LoVo (cell line): ENCODE data around the gene HOXB4.

Experiments
- DNase-seq: peaks from one replicate; pipeline ENCODE4 v3.0.0-alpha.2; 2016; ENCODE audit warnings: low spot score

Gene HOXB4

DNA sequence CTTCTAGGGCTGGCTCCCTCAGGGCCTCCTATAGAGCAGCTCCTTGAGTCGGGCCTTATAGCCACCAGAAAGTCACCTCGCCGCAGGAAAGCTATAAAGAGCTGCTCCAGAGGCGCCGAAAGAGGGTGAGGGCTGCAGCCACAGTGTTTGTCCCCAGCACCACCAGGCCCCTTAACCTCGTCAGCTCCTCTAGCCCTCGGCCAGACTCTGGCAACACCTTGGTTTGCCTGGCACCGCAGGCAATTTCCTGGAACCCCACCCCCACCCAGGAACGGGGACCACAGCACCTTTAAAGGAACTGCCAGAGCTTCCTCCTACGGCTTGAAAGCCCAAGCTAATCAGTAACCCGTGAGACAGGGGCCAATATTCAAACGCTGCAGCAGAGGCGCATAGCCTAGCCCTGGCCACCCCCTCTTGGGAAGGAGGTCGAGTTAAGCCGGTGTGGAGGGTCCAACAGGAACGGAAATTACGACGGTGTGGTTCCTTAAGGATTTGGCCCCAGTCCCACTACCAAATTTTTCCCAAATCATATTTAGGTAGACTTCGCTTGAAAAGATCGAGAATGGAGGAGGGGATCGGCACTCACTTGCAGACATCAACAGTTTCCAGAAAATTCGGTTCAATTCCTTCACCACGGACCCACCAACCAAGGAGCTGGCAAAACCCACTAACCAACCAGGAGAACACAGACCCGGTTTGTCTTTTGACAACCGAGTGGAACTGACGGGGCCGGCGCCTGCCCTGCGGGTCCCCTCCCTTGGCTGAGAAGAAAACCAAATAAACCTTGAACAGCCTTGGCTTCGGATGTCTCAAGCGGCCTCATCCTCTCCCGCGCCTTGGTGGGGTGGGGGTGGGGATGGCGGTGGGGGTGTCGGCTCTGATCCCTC is 23.6 kb upstream of the HOXB4 start:
- DNase-seq = peak; percentile 78

GRCh38 chr17:48601207-48601538 is 23.0 kb upstream of the HOXB4 start:
- DNase-seq = no peak

GRCh38 chr17:48600244-48601098 is 22.3 kb upstream of the HOXB4 start:
- DNase-seq = no peak

DNA sequence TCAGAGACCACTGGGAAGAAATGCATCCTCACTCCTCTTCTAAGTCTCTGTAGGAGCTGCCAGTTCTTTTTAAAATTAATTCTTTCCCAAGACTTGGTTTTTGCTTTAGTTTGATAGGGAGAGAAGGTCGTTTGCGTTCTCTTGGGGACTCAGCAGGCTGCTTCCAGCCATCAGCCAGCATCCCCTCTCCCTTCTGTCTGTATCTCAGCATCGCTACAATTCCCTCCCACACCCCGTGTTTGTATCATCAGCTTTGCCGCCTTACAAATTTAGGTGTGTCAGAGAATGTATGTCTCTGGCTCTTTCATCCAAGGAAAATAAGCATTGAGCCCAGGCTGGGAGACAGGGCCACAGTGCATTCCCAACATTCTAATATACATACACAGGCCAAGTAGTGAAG is 21.2 kb upstream of the HOXB4 start:
- DNase-seq = no peak

- DNase-seq = no peak
These were observed 20.6 kb upstream of the HOXB4 start for GRCh38 chr17:48598736-48599135.

GRCh38 chr17:48597778-48598631 is 19.9 kb upstream of the HOXB4 start:
- no peak for DNase-seq

- no peak for DNase-seq
These were observed 19.3 kb upstream of the HOXB4 start for GRCh38 chr17:48597528-48597777.

- no peak for DNase-seq
These were observed 18.8 kb upstream of the HOXB4 start for GRCh38 chr17:48596735-48597527.

DNA sequence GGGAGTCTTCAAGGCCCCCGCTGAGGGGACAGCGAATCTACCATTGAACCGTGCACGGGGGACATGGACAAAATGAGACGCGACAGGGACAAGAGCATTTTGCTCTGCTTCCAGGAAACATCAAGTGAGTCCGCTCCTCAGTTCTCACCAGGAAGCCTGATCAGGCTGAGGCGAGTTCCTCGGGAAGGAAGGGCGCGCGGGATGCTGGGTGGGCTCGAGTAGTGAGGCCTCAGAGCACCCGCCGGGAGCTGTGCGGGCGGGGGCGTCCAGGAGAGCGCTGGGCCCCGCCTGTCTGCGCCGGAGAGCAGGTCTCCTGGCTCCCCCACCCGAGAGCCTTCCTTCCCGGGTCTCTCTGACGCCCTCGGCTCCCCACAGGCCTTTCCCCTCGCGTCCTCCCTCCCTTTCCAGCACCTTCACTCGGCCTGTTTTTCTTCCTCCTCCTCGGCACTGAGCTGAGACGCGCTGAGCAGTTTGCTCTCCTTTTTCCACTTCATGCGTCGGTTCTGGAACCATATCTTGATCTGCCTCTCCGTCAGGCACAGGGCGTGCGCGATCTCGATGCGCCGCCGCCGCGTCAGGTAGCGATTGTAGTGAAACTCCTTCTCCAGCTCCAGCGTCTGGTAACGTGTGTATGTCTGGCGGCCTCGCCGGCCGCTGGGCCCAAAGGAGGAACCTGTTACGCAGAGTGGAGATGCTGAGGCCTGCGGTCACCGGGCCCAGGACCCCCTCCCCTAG is 18.0 kb upstream of the HOXB4 start:
- DNase-seq = no peak

DNA sequence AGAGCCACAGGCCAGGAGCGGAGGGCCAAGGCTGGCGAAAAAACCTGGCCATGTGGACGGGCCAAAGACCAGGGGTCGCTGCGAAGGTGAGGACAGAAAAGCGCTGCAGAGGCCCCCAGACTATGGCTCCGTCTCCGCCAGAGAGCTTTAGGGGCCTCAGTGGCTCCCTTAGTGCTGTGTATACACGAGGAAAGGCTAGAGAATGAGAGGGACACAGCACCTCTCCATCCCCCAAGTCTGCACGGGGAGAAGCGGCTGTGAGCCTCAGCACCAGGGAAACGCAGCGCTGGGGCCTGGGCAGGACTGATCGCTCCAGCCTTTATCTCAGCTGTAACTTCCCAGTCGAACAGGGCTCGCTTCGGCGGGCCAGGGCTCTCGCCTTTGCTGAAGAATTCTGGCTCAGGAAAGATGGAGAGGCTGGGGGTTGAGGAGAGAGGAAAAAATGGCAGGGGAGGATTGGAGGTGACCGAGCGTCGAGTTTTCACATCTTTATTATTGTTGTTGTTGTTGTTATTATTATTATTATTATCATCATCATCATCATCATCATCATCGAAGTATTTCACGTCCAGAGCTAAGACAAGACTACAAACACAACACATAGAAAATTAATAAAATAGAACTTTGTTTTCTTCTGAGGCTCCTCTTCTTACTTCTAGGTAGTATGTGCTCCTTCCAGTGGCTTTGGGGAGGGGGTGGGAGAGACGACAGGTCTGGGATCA is 17.3 kb upstream of the HOXB4 start:
- no peak for DNase-seq

DNA sequence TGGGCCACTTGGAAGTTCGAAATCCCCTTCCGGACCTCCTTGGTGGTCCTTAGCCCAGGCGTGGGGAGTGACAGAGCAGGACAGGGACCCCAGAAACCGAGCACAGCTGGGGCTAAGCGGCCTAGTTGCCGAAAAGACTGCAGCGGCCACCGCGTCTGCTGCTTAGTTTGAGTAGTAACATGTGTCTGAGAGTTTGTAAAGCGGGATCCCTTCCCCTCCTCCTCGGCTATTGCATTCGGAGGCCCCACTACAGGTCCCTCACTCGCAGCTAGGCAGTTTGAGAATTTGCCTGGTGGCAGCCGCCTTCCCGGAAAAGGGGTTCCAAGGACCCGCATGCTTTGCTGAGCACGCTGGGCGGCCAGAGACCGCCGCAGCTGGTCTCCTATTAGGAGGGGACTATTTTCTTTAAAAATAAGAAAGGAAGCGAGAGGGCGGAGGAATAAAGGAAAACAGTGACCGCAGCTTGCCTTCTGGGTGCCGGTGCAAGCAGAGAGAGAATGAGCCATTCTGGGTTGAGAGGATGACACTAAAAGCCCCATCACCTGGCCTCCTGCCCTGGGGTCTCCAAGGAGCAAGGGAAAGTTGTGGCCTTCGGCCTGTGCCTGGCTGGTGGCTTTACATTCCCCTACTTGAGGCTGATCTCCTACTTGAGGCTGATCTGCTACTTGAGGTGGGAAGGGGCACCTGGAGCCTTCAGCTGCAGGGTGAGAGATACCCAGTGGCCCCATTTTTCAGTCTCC is 16.6 kb upstream of the HOXB4 start:
- no peak for DNase-seq

GRCh38 chr17:48593840-48594537 is 15.8 kb upstream of the HOXB4 start:
- DNase-seq = no peak

- no peak for DNase-seq
These were observed 15.1 kb upstream of the HOXB4 start, which contains the start of gene HOXB5 for GRCh38 chr17:48593126-48593829. TSS of gene HOXB5 (minus strand) at chr17:48593779. CDS start at chr17:48593682, 97 bp downstream.

- DNase-seq = no peak
These were observed 14.4 kb upstream of the HOXB4 start for GRCh38 chr17:48592577-48592976.

DNA sequence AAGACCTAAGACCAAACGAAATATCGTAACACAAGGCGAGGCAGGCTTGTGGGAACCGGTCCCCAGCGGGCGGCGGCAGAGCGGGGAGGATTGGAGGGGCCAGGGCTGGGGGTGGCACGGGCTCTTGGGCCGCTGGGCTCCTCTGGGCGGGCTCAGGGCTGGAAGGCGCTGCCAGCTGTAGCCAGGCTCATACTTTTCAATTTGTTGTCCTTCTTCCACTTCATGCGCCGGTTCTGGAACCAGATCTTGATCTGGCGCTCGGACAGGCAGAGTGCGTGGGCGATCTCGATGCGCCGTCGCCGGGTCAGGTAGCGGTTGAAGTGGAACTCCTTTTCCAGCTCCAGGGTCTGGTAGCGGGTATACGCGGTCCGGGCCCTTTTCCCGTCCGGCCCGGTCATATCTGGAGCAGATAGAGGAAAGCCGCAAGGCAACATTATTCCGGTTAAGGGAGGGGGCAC is 13.9 kb upstream of the HOXB4 start:
- DNase-seq = no peak

- no peak for DNase-seq
These were observed 13.3 kb upstream of the HOXB4 start for GRCh38 chr17:48591255-48592056.

DNA sequence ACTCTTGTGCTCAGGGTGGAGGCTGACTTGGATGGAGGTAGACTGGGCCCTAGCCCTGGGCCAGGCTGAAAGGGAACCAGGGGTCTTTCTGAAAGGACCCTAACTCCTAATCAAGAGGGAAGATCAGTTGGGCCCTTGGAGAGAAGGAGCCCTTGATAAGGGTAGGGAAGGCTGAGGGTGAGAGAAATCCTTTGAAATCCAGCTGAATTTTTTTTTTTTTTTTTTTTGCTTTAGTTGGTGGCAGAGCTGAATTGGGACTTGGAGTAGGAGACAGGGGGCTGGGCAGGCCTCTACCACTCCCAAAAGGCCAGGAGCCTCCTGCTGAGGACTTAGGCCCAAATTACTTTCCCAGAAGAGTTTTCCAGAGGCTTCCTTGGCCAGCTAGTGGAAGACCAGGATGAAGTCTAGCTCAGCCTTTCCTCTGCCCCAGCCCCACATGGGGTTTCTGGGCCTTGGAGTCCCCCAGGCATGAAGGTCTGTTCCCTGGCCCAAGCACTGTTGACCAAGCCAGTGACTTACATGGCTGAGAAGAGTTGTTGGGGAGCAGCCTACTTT is 12.5 kb upstream of the HOXB4 start:
- no peak for DNase-seq
